ENCODE data around the gene SNCAIP.
"Not testable (repeated sequence)": the region's sequence is repeated elsewhere in the genome, so short reads cannot be mapped to it uniquely, and the experiment has no call there.

SNCAIP gene

DNA sequence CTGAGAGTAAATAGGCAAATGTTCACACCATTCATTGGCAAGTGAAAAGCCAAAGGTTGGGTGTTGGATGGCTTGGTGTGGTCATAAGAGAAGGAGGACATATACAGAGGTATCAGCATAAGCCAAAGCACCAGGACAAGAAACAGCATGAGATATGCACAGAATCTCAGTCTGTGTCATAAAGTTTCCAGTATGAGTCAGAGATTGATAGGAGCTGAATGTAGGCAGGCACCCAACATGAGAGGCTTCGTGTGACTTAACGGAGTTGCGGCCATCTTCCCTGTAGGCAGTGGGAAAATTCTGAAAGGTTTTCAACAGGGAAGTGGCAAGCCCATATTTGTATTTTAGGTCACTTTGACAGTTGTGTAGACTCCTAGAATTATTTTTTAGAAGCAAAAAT lies 54.5 kb downstream of the SNCAIP start:
- TF ChIP-seq PAX5 (IDR thresholded peaks at IDR 0.05; ENCODE audit: insufficient read depth, low read length, severe bottlenecking) (no peak), SPI1 (IDR thresholded peaks at IDR 0.05; ENCODE audit: low read depth, low read length) (no peak), TAF1 (IDR thresholded peaks at IDR 0.05; ENCODE audit: low read depth, low read length) (no peak), POU2F2 (IDR thresholded peaks at IDR 0.05; ENCODE audit: low read depth, low read length) (no peak), POLR2AphosphoS5 (IDR thresholded peaks at IDR 0.05; ENCODE audit: low read depth, low read length) (no peak)
- FAIRE-seq (no peak), DNase-seq (ENCODE audit: insufficient read length, low spot score) (no peak)

DNA sequence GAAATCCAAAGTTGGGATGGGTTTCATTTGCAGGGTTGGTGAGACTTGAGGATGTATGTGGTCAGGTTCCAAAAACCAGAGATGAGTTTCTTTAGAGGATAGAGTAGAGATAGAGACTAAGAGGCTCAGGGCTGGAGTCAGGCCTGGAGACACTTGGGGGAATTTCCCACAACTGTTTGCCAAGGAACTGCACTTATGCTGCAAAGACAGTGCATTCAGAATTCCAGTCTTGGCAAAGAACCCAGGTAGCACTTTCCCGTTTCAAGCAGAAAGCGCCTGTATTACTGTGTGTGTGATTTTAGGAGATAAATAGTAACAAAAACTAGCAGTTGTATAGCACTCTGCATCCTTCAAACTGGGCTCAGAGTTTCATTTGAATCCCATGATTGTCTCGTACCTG lies 55.4 kb downstream of the SNCAIP start:
- TF ChIP-seq PAX5 (IDR thresholded peaks at IDR 0.05; ENCODE audit: insufficient read depth, low read length, severe bottlenecking): no peak
- TF ChIP-seq POU2F2 (IDR thresholded peaks at IDR 0.05; ENCODE audit: low read depth, low read length): no peak
- no peak for TF ChIP-seq SPI1 (IDR thresholded peaks at IDR 0.05; ENCODE audit: low read depth, low read length)
- TF ChIP-seq TAF1 (IDR thresholded peaks at IDR 0.05; ENCODE audit: low read depth, low read length): no peak
- TF ChIP-seq POLR2AphosphoS5 (IDR thresholded peaks at IDR 0.05; ENCODE audit: low read depth, low read length): no peak
- no peak for TF ChIP-seq POLR2A (IDR thresholded peaks at IDR 0.05; ENCODE audit: low read depth, low read length)
- FAIRE-seq: no peak
- no peak for DNase-seq (ENCODE audit: insufficient read length, low spot score)

DNA sequence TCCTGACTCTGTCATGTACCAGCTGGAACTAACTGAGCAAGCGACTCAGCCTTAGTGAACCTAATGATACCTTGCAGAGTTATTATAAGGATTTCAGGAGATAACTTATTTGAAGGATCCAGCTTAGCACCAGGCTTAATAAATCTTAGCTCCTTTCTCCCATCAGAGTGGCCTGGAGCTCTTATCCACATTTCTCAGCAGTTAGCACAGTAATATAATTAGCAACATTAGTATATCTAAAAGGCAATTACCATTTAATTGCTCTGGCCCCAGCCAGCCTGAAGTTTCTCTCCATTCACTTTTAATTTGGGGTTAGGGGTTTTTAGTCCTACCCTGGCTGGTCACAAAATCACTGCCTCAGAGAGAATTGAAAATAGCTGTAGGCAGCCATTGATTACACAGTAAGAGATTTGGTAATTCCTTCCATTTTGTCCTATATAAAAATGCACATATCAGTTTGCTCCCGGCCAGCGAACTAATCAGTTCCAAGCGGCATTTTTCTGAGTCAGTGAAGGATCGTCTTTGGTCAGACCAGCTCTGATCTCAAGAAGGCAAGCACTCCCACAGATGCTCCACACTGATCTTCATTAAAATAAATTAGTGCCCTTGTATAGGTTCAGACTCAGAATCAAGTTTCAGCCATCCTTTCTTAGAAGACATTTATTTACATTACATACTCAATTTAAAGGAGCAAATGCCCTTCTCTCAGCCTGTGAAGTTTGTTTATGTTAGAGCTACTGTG lies 56.6 kb downstream of the SNCAIP start:
- no peak for FAIRE-seq
- no peak for TF ChIP-seq POLR2A (IDR thresholded peaks at IDR 0.05; ENCODE audit: low read depth, low read length)
- TF ChIP-seq POLR2AphosphoS5 (IDR thresholded peaks at IDR 0.05; ENCODE audit: low read depth, low read length): no peak
- TF ChIP-seq PAX5 (IDR thresholded peaks at IDR 0.05; ENCODE audit: insufficient read depth, low read length, severe bottlenecking): no peak
- no peak for TF ChIP-seq POU2F2 (IDR thresholded peaks at IDR 0.05; ENCODE audit: low read depth, low read length)
- TF ChIP-seq SPI1 (IDR thresholded peaks at IDR 0.05; ENCODE audit: low read depth, low read length): no peak
- TF ChIP-seq TAF1 (IDR thresholded peaks at IDR 0.05; ENCODE audit: low read depth, low read length): no peak
- no peak for DNase-seq (ENCODE audit: insufficient read length, low spot score)

DNA sequence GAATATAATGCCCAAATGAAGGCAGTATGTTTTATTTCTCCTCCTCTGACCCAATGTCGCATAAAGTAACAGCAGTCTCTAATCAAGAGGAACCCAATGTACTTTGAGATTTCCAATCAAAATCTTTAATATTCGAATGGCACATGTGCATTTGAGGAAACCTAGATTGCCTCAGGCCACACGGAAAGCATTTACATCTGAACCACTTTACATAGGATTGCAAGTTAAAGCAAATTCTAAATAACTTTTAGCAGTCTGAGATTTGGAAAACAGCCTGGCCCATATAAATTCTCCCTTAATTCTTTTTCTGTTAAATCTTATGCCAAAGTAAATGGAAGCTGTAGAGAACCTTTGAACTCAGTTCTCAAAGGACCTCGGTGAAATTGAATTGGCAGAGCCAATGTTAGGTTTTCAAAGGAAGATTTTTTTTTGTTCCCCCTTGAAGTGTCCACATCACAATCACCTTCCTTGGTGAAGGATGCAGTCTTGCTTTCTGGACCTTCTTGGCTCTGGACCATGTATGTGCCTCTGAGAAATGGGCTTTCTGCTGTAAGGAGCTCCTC lies 57.3 kb downstream of the SNCAIP start:
- FAIRE-seq: no peak
- TF ChIP-seq SPI1 (IDR thresholded peaks at IDR 0.05; ENCODE audit: low read depth, low read length): no peak
- TF ChIP-seq POLR2A (IDR thresholded peaks at IDR 0.05; ENCODE audit: low read depth, low read length): no peak
- TF ChIP-seq POLR2AphosphoS5 (IDR thresholded peaks at IDR 0.05; ENCODE audit: low read depth, low read length): no peak
- TF ChIP-seq POU2F2 (IDR thresholded peaks at IDR 0.05; ENCODE audit: low read depth, low read length): no peak
- no peak for TF ChIP-seq PAX5 (IDR thresholded peaks at IDR 0.05; ENCODE audit: insufficient read depth, low read length, severe bottlenecking)
- TF ChIP-seq TAF1 (IDR thresholded peaks at IDR 0.05; ENCODE audit: low read depth, low read length): no peak
- DNase-seq (ENCODE audit: insufficient read length, low spot score): no peak

DNA sequence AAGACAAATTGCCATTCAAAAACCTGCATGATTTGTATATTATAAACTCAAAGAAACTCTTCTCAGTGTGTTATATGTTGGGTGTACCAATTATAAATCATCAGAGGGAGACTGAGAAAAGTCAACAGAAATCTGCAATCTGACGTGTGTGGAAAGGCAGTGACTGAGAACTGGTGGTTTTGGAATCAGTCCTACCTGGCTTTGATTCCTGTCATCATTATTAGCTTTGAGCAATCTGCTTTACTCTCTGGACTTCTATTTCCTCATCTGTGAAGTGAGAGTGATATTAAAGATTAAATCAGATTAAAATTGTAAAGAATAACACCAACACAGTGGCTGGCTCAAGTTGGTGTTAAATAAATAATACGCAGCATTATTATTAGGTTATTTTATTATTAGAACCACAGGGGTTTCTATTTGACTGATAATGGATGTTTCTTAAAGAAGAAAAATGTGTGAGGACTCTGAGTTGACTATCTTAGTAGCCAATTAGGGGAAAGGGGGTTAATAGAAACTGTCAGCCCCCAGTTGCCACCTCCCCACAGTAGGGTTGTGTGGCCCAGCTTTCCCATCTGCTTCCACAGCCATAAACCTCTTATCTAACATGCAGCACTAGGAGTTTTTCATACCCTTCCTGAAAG lies 59.6 kb downstream of the SNCAIP start:
- TF ChIP-seq TAF1 (IDR thresholded peaks at IDR 0.05; ENCODE audit: low read depth, low read length) (no peak), PAX5 (IDR thresholded peaks at IDR 0.05; ENCODE audit: insufficient read depth, low read length, severe bottlenecking) (no peak), POLR2A (IDR thresholded peaks at IDR 0.05; ENCODE audit: low read depth, low read length) (no peak), POU2F2 (IDR thresholded peaks at IDR 0.05; ENCODE audit: low read depth, low read length) (no peak)
- DNase-seq (ENCODE audit: insufficient read length, low spot score): no peak
- no peak for FAIRE-seq

DNA sequence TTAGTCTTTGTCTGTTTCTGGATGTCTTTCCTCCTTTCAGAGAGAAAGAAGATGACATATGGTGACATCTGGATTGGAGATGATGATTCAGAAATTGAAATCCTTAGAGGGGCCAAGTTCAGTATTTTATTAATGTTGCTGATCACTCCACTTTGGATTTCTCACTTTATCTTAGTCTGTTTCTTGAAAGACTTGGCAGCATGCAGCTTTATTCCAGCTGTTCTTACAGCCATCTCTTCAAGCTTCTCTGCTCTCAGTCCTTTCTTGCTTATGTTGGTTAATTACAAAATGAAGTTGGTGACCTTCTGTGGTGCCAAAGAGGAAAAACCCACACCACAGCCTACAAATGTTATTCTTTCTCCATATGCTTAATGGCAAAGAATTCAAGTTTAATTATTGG lies 62.1 kb downstream of the SNCAIP start:
- TF ChIP-seq TAF1 (IDR thresholded peaks at IDR 0.05; ENCODE audit: low read depth, low read length) (no peak), SPI1 (IDR thresholded peaks at IDR 0.05; ENCODE audit: low read depth, low read length) (no peak), POU2F2 (IDR thresholded peaks at IDR 0.05; ENCODE audit: low read depth, low read length) (no peak), POLR2A (IDR thresholded peaks at IDR 0.05; ENCODE audit: low read depth, low read length) (no peak), POLR2AphosphoS5 (IDR thresholded peaks at IDR 0.05; ENCODE audit: low read depth, low read length) (no peak), PAX5 (IDR thresholded peaks at IDR 0.05; ENCODE audit: insufficient read depth, low read length, severe bottlenecking) (no peak)
- FAIRE-seq (no peak), DNase-seq (ENCODE audit: insufficient read length, low spot score) (no peak)

DNA sequence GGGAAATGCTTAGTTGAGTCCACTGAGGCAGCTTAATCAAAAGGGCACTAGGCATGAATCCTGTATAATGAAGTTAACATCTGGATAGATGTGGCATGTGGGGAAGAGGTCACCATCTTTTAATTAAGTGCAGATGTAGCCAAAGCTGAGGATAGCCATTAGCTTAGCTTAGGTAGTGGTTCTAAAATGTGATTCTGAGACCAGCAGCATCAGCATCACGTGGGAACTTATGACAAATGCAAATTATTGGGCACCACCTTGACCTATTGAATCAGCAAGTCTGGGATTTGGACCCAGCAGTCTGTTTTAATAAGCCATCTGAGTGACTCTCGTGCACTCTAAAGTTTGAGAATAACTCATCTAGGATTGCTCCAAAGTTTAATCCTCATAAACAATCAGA lies 63.8 kb downstream of the SNCAIP start:
- TF ChIP-seq TAF1 (IDR thresholded peaks at IDR 0.05; ENCODE audit: low read depth, low read length) (no peak), SPI1 (IDR thresholded peaks at IDR 0.05; ENCODE audit: low read depth, low read length) (no peak), PAX5 (IDR thresholded peaks at IDR 0.05; ENCODE audit: insufficient read depth, low read length, severe bottlenecking) (no peak), POU2F2 (IDR thresholded peaks at IDR 0.05; ENCODE audit: low read depth, low read length) (no peak), POLR2AphosphoS5 (IDR thresholded peaks at IDR 0.05; ENCODE audit: low read depth, low read length) (no peak), POLR2A (IDR thresholded peaks at IDR 0.05; ENCODE audit: low read depth, low read length) (no peak)
- DNase-seq (ENCODE audit: insufficient read length, low spot score): no peak
- FAIRE-seq: no peak

DNA sequence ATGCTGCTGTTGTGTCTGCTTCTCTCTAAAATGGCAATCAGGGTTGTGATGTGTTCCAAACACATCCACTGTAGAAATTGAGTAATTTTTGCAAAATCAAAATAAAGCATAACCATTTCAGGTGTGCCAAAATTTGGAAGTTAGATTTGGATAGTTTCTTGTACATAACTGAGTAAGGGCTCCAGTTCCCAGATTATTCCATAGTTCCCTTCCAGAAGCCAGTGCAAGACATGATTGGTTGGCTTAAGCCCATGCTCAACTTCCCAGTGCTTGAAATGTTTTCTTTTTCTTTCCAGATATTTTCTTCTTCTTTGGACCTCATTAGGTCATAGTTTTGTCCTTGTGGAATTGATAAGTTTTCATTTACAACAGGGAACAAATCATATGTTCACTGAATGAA lies 64.2 kb downstream of the SNCAIP start:
- DNase-seq (ENCODE audit: insufficient read length, low spot score): no peak
- no peak for TF ChIP-seq TAF1 (IDR thresholded peaks at IDR 0.05; ENCODE audit: low read depth, low read length)
- TF ChIP-seq POLR2AphosphoS5 (IDR thresholded peaks at IDR 0.05; ENCODE audit: low read depth, low read length): no peak
- TF ChIP-seq PAX5 (IDR thresholded peaks at IDR 0.05; ENCODE audit: insufficient read depth, low read length, severe bottlenecking): no peak
- no peak for TF ChIP-seq POLR2A (IDR thresholded peaks at IDR 0.05; ENCODE audit: low read depth, low read length)
- no peak for TF ChIP-seq POU2F2 (IDR thresholded peaks at IDR 0.05; ENCODE audit: low read depth, low read length)
- TF ChIP-seq SPI1 (IDR thresholded peaks at IDR 0.05; ENCODE audit: low read depth, low read length): no peak
- FAIRE-seq: no peak

DNA sequence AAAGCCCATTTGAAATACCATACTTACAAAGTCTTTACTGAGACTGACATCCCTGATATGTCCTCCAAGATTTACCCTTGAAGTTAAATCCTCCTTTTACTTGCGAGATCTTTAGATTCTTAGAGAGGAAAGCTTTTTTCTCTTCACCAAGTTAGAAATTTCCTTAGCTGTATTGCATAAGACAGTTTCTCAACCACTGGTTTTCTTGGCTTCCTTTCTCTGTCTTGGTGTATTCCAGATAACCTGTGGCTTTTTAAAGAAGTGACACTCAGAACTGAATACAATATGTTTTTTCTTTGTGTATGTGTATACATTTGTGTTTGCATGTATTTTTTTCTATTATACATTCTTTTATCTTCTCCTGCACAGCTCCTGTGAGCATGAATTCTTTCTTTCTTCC lies 65.0 kb downstream of the SNCAIP start:
- DNase-seq (ENCODE audit: insufficient read length, low spot score) (no peak), FAIRE-seq (no peak)
- TF ChIP-seq POU2F2 (IDR thresholded peaks at IDR 0.05; ENCODE audit: low read depth, low read length): no peak
- no peak for TF ChIP-seq PAX5 (IDR thresholded peaks at IDR 0.05; ENCODE audit: insufficient read depth, low read length, severe bottlenecking)
- TF ChIP-seq POLR2A (IDR thresholded peaks at IDR 0.05; ENCODE audit: low read depth, low read length): no peak
- no peak for TF ChIP-seq TAF1 (IDR thresholded peaks at IDR 0.05; ENCODE audit: low read depth, low read length)
- no peak for TF ChIP-seq POLR2AphosphoS5 (IDR thresholded peaks at IDR 0.05; ENCODE audit: low read depth, low read length)
- no peak for TF ChIP-seq SPI1 (IDR thresholded peaks at IDR 0.05; ENCODE audit: low read depth, low read length)

DNA sequence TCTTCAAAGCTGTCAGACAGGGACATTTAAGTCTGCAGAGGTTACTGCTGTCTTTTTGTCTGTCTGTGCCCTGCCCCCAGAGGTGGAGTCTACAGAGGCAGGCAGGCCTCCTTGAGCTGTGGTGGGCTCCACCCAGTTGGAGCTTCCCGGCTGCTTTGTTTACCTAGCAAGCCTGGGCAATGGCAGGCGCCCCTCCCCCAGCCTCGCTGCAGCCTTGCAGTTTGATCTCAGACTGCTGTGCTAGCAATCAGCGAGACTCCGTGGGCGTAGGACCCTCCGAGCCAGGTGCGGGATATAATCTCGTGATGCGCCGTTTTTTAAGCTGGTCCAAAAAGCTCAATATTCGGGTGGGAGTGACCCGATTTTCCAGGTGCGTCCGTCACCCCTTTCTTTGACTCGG lies 70.9 kb downstream of the SNCAIP start:
- DNase-seq (ENCODE audit: insufficient read length, low spot score); FAIRE-seq: not testable (repeated sequence)
